Measurements from ENCODE around the gene ADCY6.

DNA sequence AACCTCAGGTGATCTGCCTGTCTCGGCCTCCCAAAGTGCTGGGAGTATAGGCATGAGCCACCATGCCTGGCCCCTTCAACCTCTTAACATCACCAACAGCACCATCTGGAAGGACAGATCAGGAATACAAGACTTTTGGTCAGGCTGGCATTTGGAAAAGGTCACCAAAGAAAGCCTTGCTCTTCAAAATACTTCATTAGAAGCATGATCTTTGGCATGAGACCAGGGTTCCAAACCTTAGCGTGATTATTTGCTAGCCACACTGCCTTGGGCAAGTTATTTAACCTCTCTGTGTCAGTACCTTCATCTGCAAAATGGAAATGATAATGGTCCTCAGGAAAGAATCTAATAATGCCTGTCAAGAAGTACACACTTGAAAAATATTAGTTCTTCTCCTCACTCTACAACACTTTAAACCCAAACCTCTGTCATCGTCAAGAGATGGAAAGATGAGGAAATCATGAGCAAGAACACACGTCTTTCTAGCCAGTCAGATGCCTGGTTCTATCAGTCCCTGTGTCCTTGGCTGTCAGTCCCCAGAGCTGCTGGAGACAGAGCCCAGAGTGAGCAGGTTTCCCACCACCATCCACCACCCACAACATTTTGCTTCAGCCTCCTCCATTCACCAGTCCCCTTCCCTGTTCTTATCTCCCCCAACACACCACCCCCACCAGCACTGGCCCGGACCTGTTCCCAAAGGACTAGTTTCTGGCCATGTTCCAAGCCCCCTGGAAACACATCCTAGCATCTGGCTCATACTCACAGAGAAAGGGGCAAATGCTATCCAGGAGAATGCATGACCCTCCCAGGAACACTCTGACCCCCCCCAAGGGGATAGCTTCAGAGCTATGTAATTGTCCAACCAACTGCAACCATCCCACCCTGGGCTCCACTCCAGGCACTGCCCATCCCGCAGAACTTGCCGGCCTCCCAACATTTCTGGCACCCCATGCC is 2.0 kb downstream of the ADCY6 start:
- TF ChIP-seq, protein P1, sequence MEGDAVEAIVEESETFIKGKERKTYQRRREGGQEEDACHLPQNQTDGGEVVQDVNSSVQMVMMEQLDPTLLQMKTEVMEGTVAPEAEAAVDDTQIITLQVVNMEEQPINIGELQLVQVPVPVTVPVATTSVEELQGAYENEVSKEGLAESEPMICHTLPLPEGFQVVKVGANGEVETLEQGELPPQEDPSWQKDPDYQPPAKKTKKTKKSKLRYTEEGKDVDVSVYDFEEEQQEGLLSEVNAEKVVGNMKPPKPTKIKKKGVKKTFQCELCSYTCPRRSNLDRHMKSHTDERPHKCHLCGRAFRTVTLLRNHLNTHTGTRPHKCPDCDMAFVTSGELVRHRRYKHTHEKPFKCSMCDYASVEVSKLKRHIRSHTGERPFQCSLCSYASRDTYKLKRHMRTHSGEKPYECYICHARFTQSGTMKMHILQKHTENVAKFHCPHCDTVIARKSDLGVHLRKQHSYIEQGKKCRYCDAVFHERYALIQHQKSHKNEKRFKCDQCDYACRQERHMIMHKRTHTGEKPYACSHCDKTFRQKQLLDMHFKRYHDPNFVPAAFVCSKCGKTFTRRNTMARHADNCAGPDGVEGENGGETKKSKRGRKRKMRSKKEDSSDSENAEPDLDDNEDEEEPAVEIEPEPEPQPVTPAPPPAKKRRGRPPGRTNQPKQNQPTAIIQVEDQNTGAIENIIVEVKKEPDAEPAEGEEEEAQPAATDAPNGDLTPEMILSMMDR (IDR thresholded peaks at IDR 0.05): no peak
- no peak for TF ChIP-seq POLR2A (IDR thresholded peaks at IDR 0.05)

Measured in vagina (tissue), 2 donors.